AG04449 (cell line): ENCODE measurements around the gene FUT8.

Experiments used
- CTCF ChIA-PET: fragments of 350-600 bp; formaldehyde crosslinking; extraction: SDS; loops from one replicate; lab custom pipeline; 2021; ENCODE audit warnings: antibody characterized with exemption; lab: Yijun Ruan, JAX
- POLR2A ChIA-PET: fragments of 400-600, 350-600 bp; formaldehyde crosslinking; extraction: SDS; loops from one replicate; lab custom pipeline; 2020; ENCODE audit warnings: antibody characterized with exemption, inconsistent platforms; lab: Yijun Ruan, JAX
- DNase-seq: peaks from one replicate; pipeline ENCODE4 v3.0.0-alpha.2; 2010; ENCODE audit warnings: low read depth, low spot score
- H3K4me3 ChIP-seq: 2 replicates; pipeline ENCODE4 v1.5.1; 2011; ENCODE audit warnings: low read depth, mild to moderate bottlenecking, control low read depth, low read length
- CTCF ChIP-seq: IDR thresholded peaks from one replicate; pipeline ENCODE4 v1.5.1; 2011; ENCODE audit warnings: mild to moderate bottlenecking, moderate library complexity, low read length, control low read depth, inconsistent platforms; ENCODE audit not compliant: insufficient read depth; ENCODE audit errors: missing control alignments

FUT8 gene

GRCh38 chr14:65564370-65564769 is 151.8 kb downstream of the FUT8 start:
- POLR2A ChIA-PET = no interaction called here
- CTCF ChIA-PET = no interaction called here
- DNase-seq = no peak
- TF ChIP-seq CTCF = no peak
- H3K4me3 ChIP-seq = no peak overlapping the region

- POLR2A ChIA-PET = no interaction called here
- no peak for TF ChIP-seq CTCF
- no peak for DNase-seq
- CTCF ChIA-PET = no interaction called here
- H3K4me3 ChIP-seq = no peak overlapping the region
These were observed 153.4 kb downstream of the FUT8 start for GRCh38 chr14:65565948-65566347.

GRCh38 chr14:65566820-65567522 is 154.4 kb downstream of the FUT8 start:
- DNase-seq = no peak
- H3K4me3 ChIP-seq = no peak overlapping the region
- ChIA-PET CTCF (no interaction called here), POLR2A (no interaction called here)
- TF ChIP-seq CTCF = no peak

- no peak for DNase-seq
- ChIA-PET POLR2A (no interaction called here), CTCF (no interaction called here)
- H3K4me3 ChIP-seq = no peak overlapping the region
- no peak for TF ChIP-seq CTCF
These were observed 162.1 kb downstream of the FUT8 start for GRCh38 chr14:65574611-65575010.

- POLR2A ChIA-PET = no interaction called here
- H3K4me3 ChIP-seq = no peak overlapping the region
- no peak for DNase-seq
- CTCF ChIA-PET = no interaction called here
- no peak for TF ChIP-seq CTCF
These were observed 162.9 kb downstream of the FUT8 start for GRCh38 chr14:65575389-65575788.

GRCh38 chr14:65580973-65581372 is 168.4 kb downstream of the FUT8 start:
- ChIA-PET CTCF (interaction anchor here (1.1 kb wide), 1 partner anchor 10 kb away, joined by 3 read pairs; no protein-coding TSS in a partner anchor), POLR2A (no interaction called here)
- H3K4me3 ChIP-seq = no peak overlapping the region
- TF ChIP-seq CTCF = no peak
- DNase-seq = no peak
